NCI-H526 treated with DMSO at 0.1 percent for 48 hours (cell line): ENCODE data around the gene ZSWIM4.
A peak's percentile ranks its signal among the peaks of the same experiment; 100 is the strongest.
"Not testable (repeated sequence)": the region's sequence is repeated elsewhere in the genome, so short reads cannot be mapped to it uniquely, and the experiment has no call there.

Experiments used
- DNase-seq: peaks from one replicate; lab custom pipeline; 2025; lab: John Stamatoyannopoulos, UW

The ZSWIM4 gene

DNA sequence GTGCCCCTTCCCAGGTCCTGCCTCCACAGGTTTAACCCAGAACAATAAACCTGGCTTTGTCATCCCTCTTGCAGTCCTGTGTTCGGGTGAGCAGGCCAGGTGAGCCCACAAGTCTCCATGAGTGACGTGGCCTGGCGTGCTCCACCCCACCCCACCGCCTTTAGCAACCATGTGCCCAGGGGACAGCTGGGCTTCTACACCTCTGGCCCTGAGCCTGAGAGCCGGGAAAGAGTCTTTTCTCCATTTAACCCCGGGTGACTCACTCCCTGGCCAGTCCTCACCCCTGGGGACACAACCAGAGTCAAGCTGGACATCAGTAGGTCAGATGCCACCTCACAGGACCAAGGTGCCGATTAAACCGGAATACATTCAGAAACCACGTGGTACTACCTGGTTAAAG lies 16.8 kb upstream of the ZSWIM4 start:
- no peak for DNase-seq

DNA sequence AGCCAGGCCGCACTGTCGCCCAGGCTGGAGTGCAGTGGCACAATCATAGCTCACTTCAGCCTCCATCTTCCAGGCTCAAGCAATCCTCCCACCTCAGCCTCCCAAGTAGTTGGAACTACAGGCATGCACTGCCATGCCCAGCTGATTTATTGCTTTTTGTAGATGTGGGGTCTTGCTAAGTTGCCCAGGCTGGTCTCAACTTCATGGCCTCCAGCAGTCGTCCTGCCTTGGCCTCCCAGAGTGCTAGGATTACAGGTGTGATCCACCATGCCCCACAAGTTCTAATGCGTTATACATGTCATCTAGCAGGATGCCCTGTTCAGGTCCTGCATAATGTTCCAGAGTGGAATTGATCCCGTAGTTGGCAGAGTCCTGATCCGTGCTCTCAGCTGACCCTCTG lies 16.4 kb upstream of the ZSWIM4 start:
- DNase-seq: no peak

DNA sequence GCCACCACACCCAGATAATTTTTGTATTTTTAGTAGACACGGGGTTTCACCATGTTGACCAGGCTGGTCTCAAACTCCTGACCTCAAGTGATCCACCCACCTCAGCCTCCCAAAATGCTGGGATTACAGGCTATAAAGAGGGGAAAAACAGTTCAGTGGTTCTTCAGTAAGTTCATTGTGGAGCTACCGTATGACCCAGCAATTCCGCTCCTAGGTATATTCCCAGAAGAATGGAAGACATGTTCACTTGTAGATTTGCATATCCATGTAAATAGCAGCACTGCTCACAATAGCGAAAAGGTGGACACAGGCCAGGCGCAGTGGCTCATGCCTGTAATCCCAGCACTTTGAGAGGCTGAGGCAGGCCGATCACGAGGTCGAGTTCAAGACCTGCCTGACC lies 15.4 kb upstream of the ZSWIM4 start:
- DNase-seq: not testable (repeated sequence)

DNA sequence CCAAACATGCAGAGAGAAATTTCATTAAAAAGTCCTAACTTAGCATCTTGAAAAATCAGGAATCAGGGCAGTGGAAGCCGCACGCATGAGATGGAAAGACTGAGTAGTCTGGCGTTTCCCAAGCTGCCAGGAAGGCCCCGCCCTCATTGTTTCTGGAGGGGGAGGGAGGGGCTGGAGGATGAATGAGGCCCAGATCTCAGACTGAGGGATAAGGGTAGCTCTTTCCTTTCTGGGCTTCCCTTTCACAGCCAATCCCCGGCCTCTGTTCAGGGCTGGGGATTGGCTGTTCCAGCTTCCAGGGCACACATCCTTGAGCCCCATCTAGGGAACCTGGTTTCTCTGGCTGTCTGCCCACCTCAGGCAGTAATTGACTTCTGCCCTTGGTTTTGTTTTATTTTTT lies 13.7 kb upstream of the ZSWIM4 start:
- DNase-seq: no peak

DNA sequence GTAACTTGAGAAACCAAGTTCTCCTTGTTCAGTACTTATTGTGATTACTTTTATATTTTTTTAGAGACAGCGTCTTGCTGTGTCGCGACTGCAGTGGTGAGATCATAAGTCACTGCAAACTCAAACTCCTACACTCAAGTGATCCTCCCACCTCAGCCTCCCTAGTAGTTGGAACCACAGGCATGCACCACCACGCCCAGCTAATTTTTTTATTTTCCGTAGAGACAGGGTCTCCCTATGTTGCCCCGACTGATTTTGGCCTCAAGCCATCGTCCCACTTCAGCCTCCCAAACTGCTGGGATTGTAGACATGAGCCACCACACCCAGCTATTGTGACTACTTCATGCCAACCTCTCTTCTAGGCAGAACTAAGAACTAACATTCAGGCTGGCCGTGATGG lies 12.7 kb upstream of the ZSWIM4 start:
- DNase-seq: no peak

DNA sequence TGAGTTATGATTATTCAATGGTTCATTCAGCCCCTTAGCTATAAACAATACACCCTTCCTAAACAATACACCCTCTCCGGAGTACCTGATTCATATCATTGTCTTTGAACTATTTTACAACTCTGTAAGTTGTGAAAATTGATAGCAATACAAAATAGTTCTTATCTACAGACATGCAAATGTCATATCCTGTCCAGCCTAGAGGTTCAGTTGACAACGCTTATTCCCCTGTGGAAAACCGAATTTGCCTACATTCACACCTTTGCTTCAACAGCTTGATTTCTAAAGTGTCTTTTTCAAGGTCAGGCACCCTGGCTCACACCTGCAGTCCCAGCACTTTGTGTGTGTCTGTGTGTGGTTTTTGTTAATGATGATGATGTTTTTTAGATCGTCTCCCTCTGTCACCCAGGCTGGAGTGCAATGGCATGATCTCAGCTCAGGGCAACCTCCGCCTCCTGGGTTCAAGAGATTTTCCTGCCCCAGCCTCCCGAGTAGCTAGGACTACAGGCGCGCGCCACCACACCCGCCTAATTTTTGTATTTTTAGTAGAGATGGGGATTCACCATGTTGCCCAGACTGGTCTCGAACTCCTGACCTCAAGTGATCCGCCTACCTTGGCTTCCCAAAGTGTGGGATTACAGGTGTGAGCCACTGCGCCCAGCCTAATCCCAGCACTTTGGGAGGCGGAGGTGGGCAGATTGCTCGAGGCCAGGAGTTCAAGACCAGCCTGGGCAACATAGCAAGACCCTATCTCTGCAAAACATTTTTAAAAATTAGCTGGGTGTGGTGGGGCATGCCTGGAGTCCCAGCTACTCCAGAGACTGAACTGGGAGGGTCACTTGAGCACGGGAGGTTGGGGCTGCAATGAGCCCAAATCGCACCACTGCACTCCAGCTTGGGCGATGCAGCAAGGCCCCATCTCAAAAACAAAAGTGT lies 11.4 kb upstream of the ZSWIM4 start:
- DNase-seq: peak; percentile 27

DNA sequence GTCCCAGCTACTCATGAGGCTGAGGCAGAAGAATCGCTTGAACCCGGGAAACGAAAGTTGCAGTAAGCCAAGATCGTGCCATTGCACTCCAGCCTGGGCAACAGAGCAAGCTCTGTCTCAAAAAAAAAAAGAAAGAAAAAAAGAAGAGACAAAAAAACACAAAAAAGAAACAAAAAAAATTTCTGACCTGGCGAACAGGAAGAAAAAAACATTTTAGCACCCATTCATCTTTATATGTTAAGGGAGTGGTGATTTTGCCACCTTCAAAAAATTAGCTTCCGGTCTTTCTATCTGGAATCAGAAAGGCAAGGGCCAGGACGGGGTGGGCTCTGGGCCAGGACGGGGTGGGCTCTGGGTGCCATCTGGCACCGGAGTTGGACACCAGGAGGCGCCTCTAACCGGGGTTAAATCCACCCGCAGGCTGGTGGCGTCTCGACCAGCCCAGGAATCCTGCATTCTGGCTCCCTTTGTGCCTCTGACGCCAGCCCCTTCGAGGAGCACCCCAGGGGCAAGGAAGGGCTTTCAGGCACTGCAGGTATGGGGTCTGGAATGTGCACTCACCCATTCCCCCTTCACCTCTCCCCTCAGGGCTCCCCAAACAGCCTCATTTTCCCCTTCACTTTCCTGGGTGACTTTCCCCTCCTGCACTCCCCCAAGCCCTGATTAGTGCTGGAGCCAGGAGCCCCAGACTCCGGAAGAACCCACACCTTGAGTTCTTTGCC lies 10.4 kb upstream of the ZSWIM4 start:
- DNase-seq: no peak

DNA sequence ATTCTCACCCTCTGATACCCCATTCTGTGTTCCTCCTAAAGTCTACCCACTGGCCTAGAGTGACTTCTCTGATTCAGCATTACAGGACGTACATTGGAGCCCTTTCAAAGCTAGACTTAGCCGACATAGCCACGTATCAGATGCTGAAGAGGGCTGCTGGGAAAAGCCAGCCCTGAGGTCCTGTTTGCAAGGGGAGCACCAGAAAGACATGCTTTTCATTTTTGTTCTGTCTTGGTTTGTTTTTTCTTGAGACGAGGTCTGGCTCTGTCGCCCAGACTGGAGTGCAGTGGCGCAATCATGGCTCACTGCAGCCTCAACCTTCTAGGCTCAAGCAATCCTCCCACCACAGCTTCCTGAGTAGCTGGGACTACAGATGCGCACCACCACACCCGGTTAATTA lies 6.3 kb upstream of the ZSWIM4 start:
- DNase-seq: no peak

DNA sequence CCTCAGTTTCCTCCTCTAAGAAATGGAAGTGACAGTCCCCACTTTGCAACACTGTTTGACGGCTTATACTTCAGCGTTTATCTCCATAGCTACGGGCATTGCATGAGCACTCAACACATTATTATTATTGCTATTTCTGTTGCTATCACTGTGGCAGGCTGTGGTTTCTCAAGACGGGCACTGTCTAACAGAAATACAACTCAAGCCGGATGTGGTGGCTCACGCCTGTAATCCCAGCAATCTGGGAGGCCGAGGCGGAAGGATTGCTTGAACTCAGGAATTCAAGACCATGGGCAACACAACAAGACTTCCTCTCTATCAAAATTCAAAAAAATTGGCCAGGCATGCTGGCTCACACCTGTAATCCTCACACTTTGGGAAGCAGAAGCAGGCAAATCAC lies 4.9 kb upstream of the ZSWIM4 start:
- no peak for DNase-seq

DNA sequence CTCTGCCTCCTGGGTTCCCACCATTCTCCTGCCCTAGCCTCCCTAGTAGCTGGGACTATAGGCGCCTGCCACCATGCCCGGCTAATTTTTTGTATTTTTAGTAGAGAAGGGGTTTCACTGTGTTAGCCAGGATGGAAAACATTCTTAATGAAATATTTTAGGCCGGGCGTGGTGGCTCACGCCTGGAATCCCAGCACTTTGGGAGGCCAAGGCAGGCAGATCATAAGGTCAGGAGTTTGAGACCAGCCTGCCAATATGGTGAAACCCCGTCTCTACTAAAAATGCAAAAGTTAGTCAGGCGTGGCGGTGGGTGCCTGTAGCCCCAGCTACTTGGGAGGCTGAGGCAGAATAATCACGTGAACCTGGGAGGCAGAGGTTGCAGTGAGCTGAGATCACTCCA lies 1.9 kb upstream of the ZSWIM4 start:
- DNase-seq: not testable (repeated sequence)

DNA sequence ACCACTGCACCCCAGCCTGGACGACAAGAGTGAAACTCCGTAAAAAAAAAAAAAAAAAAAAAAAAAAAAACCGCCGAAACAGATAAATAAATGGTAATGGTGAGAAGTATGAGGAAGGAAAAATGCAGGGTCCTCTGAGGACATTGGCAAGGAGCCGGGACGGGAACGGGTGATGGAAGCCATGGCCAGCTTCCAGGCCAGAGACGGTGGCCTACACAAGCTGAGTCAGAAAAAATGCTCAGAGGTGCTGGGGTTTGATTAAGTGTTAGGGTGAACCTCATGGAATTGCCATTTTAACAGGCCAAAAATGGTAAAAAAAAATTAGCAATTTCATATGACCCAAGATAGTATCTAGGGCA lies 866 bp upstream of the ZSWIM4 start:
- no peak for DNase-seq

DNA sequence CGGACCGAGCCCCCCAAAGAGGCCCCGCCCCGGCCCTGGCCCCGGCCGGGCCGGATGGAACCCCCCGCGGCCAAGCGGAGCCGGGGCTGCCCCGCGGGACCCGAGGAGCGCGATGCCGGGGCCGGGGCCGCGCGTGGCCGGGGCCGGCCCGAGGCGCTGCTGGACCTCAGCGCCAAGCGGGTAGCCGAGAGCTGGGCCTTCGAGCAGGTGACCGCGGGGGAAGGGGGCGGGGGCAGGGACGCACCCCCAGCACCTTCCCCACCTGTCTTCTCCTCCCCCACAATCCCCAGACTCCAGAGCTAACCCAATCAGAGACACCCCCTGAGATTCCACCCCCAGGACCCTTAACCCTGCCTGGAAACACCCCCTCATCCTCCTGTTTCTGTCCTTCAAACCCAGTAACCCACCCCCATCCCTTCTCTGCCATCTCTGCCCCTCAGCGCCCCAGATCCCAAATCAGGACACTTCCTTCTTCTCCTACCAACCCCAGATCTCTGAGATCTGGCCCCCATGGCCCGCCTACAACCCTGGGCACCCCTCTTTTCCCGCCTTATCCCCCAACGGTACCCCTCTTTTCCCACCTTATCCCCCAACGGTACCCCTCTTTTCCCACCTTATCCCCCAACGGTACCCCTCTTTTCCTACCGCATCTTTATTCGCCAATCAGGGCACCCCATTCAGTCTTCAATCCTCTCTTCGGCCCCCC lies 505 bp downstream of the ZSWIM4 start:
- DNase-seq: no peak

DNA sequence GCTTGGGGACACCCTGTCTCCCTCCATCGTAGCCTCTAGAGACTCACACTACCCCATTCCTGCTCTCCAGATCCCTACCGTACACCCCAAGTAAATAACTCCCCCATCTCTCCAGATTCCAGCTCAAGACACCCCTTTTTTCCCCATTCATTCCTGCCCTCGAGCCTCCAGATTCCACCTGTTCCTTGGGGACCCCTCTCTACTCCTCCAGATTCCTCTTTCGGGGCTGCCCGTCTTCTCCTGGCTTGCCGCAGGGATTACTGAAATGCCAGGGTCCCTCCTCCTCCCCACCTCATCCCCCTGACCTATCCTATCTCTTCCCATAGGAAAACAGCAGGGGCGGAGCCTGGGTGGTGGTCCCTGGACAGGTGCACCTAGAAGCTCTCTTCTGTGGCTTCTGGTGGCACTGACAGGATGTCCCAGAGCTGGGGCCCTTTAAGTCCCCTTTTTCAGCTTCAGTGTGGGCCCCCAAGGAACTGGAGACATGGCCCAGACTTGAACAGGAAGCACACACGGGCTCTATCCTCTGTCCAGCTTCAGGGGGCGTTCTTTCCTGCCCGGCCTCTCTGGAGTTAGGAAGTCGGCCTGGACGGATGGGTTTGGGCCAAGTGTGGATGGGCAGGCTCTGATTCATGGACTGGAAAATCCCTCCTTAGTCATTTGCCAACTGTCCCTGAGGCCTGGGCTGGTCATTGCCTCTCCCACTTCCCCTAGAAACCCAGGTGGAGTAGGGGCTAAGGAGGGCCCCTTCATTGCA lies 1.2 kb downstream of the ZSWIM4 start:
- DNase-seq: no peak

DNA sequence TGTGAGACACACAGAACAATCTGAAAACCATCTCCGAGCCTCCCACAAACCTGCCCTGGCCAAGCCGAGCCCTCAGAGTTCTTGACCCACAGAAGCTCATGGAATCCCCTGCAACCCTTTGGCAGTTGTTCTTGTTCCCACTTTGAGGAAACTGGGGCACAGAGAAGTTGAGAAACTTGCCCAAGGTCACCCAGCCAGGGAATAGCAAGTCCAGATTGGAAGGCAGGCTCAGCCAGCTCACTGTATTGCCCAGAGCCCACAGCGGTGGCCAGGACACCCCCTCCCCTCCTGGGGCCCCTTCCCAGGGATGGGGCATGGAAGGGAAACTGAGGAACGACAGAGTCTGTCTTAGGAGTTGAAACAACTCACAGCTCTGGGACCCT lies 1.8 kb downstream of the ZSWIM4 start:
- no peak for DNase-seq

DNA sequence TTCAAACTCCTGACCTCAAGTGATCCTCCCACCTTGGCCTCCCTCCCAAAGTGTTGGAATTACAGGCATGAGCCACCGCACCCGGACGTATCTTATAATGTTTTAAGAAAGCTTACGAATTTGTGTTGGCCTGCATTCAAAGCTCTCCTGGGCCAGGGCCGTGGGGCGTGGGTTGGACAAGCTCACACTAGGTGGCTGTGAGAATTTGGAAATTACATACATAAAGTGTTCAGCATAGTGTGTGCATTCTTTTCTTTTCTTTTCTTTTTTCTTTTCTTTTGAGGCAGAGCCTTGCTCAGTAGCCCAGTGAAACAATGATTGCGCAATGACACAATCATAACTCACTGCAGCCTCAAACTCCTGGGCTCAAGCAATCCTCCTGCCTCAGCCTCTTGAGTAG lies 2.6 kb downstream of the ZSWIM4 start:
- DNase-seq: no peak

DNA sequence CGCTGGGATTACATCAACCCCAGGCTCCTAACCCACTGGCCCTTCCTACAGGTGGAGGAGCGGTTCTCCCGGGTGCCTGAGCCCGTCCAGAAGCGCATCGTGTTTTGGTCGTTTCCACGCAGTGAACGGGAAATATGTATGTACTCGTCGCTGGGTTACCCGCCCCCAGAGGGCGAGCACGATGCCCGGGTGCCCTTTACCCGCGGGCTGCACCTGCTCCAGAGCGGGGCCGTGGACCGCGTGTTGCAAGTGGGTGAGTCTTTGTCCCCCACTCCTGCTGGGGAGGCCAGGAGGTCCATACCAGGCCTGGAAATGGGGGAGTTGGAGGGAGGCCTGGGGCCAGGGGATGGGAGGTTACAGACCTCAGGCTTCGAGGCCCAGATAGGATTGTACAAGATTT lies 4.4 kb downstream of the ZSWIM4 start:
- DNase-seq: no peak

DNA sequence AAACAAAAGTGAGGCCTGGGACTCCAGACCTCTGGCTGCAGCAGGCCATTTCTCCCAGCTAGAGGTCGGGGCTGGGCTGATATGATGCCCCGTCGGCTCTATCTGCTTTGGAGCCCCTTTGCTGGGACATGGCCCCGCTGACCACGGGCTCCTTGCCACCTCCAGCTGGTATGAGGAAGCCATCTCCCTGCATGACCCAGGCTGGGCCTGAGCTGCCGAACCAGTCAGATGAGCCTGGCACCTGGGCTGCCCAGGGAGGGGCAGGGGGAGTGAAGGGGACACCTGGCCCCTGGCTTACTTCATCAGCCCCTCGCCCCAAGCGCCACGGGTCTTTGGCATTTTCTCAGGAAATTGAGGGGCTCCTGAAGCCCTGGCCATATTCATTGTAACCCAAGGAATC lies 7.8 kb downstream of the ZSWIM4 start:
- DNase-seq: no peak

DNA sequence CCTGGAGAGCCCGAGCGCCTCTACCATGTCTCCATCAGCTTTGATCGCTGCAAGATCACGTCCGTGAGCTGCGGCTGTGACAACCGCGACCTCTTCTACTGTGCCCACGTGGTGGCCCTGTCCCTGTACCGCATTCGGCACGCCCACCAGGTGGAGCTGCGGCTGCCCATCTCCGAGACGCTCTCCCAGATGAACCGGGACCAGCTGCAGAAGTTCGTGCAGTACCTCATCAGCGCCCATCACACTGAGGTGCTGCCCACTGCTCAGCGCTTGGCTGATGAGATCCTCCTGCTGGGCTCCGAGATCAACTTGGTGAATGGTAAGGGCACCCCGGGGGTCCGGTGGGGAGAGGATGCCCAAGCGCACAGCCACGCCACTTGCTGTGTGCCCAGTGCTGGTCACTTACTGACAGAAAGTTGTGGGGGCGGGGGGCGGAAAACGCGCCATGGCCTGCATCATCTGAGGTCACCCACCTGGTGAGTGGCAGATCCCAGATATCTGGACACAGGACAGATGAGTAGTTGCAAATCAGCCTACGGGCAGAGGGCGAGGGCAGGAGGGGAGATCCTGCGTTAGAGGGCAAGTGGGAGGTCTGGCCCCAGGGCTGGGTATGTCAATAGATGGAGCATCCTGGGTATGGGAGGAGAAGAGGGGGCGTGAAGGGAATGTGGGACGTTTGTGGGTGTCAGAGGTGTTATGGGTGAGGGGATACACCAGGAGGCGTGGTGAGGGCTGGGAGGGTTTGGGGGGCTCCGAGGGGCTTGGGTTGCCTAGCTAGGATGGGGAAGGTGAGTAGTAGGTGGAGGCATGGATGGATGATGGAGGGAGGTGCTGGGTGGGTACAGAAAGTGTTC lies 9.8 kb downstream of the ZSWIM4 start:
- DNase-seq: no peak

DNA sequence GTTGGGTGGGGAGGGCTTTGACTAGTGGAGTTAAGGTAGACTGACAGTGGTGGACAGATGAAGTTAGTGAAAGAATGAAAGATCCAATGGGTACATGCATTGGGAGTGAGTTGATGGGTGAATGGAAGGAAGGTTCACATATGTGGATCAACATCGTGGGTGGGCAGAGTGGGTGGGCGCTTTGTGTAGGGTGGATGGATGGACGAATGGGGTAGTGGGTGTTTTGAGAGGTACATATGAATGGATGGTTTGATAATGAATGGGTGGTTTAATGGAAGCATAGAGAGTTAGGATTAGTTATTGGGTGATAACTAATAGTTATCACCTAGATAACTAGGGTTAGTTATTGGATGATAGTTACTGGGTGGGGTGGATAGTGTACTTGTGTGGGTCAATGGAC lies 11.5 kb downstream of the ZSWIM4 start:
- DNase-seq: no peak

DNA sequence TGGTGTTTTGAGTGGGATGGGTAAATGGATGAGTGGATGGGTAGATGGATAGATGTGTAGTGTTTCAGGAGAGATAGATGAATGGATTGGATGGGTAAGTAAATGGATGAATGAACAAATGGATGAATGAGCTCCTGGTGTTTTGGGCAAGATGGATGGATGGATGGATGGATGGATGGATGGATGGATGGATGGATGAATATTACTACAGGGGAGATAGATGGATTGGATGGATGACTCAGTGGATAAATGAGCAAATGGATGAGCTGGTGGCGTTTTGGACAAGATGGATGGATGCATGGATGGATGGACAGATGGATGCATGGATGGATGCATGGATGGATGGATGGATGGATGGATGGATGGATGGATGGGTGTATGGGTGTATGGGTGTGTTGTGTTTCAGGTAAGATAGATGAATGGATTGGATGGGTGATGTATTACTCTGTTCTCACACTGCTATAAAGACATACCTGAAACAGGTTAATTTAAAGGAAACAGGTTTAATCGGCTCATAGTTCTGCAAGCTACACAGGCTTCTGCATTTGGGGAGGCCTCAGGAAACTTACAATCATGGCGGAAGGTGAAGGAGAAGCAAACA lies 12.3 kb downstream of the ZSWIM4 start:
- no peak for DNase-seq

DNA sequence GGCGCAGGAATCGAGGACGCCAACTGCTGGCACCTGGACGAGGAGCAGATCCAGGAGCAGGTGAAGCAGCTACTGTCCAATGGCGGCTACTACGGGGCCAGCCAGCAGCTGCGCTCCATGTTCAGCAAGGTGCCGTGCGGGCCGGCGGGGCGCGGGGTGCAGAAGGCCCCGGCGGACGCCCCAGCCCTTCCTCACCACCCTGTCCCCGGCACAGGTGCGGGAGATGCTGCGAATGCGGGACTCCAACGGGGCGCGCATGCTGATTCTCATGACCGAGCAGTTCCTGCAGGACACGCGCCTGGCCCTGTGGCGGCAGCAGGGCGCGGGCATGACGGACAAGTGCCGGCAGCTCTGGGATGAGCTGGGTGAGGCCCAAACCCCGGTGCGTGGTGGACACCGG lies 13.6 kb downstream of the ZSWIM4 start:
- DNase-seq: no peak
